Embryonic facial prominence (tissue), 1 donor: ENCODE measurements around the gene ENPP6.
A peak's percentile ranks its signal among the peaks of the same experiment; 100 is the strongest.

ENCODE experiments used
- DNase-seq: peaks from one replicate; pipeline ENCODE4 v3.0.0-alpha.2; 2016; ENCODE audit errors: extremely low spot score

Gene ENPP6

GRCh38 chr4:184190711-184191110 is 27.0 kb downstream of the ENPP6 start:
- no peak for DNase-seq

- no peak for DNase-seq
Observed at GRCh38 chr4:184189966-184190365, 27.7 kb downstream of the ENPP6 start.

- no peak for DNase-seq
Observed at GRCh38 chr4:184188443-184189400, 29.0 kb downstream of the ENPP6 start.

GRCh38 chr4:184177271-184177670 is 40.4 kb downstream of the ENPP6 start:
- no peak for DNase-seq

GRCh38 chr4:184174571-184175488 is 42.8 kb downstream of the ENPP6 start:
- no peak for DNase-seq

GRCh38 chr4:184171011-184171410 is 46.7 kb downstream of the ENPP6 start:
- DNase-seq, result no peak

GRCh38 chr4:184169225-184169867 is 48.3 kb downstream of the ENPP6 start:
- no peak for DNase-seq

GRCh38 chr4:184168406-184169019 is 49.2 kb downstream of the ENPP6 start:
- DNase-seq, result no peak

GRCh38 chr4:184167576-184167975 is 50.1 kb downstream of the ENPP6 start:
- no peak for DNase-seq

- no peak for DNase-seq
Observed at GRCh38 chr4:184166736-184167135, 50.9 kb downstream of the ENPP6 start.

GRCh38 chr4:184165291-184165690 is 52.4 kb downstream of the ENPP6 start:
- DNase-seq, result no peak

GRCh38 chr4:184163813-184164212 is 53.9 kb downstream of the ENPP6 start:
- peak; percentile 53 for DNase-seq

GRCh38 chr4:184162596-184162995 is 55.1 kb downstream of the ENPP6 start:
- no peak for DNase-seq

GRCh38 chr4:184157322-184157721 is 60.4 kb downstream of the ENPP6 start:
- DNase-seq, result no peak

- no peak for DNase-seq
Observed at GRCh38 chr4:184156163-184156920, 61.3 kb downstream of the ENPP6 start.

- DNase-seq, result no peak
Observed at GRCh38 chr4:184154199-184154598, 63.5 kb downstream of the ENPP6 start.

- no peak for DNase-seq
Observed at GRCh38 chr4:184153781-184154180, 63.9 kb downstream of the ENPP6 start.

GRCh38 chr4:184151988-184152485 is 65.6 kb downstream of the ENPP6 start:
- no peak for DNase-seq

GRCh38 chr4:184150102-184150839 is 67.4 kb downstream of the ENPP6 start:
- DNase-seq, result no peak
